ENCODE results near the gene IL21R. TPM values are rescaled to one million over a fixed set of nuclear protein-coding genes. Genes with fewer than 3 reads are reported as not detected.

IL21R gene
- total RNA-seq, 1 donor from 2014 or later = 84.2 TPM

- DNase-seq (ENCODE audit: low spot score) = peak; percentile 43
- no peak overlapping the region for H3K4me3 Mint-ChIP-seq (ENCODE audit: low read depth)
- intact Hi-C loops (cut with micrococcal nuclease) = loop anchor here (1.0 to 10.0 kb wide), 7 partner anchors 35 to 772 kb away; partner anchors contain the start of gene IL21R
- peak overlapping the region; percentile 99 for H3K27ac Mint-ChIP-seq
- peaks cover 58% of the 10 kb centered on the region for H3K36me3 Mint-ChIP-seq (ENCODE audit: low read depth)
- no peaks in the 10 kb centered on the region for H3K27me3 Mint-ChIP-seq (ENCODE audit: low read depth)
- H3K4me1 Mint-ChIP-seq (ENCODE audit: low read depth) = peaks cover 73% of the 10 kb centered on the region
- peaks cover 15% of the 10 kb centered on the region for H3K9me3 Mint-ChIP-seq
These were observed 35.1 kb upstream of the IL21R start for GRCh38 chr16:27366687-27367460.

GRCh38 chr16:27367461-27368357, 34.3 kb upstream of the IL21R start:
- H3K4me1 Mint-ChIP-seq (ENCODE audit: low read depth) = peaks cover 65% of the 10 kb centered on the region
- H3K27ac Mint-ChIP-seq = peak overlapping the region; percentile 99
- peaks cover 15% of the 10 kb centered on the region for H3K9me3 Mint-ChIP-seq
- intact Hi-C loops (cut with micrococcal nuclease) = loop anchor here (1.0 to 10.0 kb wide), 8 partner anchors 35 to 773 kb away; partner anchors contain the start of gene IL21R
- peaks cover 50% of the 10 kb centered on the region for H3K36me3 Mint-ChIP-seq (ENCODE audit: low read depth)
- peak; percentile 81 for DNase-seq (ENCODE audit: low spot score)
- peak overlapping the region; percentile 53 for H3K4me3 Mint-ChIP-seq (ENCODE audit: low read depth)
- H3K27me3 Mint-ChIP-seq (ENCODE audit: low read depth) = no peaks in the 10 kb centered on the region

GRCh38 chr16:27368358-27368722, 33.6 kb upstream of the IL21R start:
- DNase-seq (ENCODE audit: low spot score) = no peak
- Mint-ChIP-seq H3K27me3 (ENCODE audit: low read depth) (no peaks in the 10 kb centered on the region), H3K9me3 (peaks cover 15% of the 10 kb centered on the region), H3K4me1 (ENCODE audit: low read depth) (peaks cover 64% of the 10 kb centered on the region), H3K36me3 (ENCODE audit: low read depth) (peaks cover 44% of the 10 kb centered on the region), H3K27ac (peak overlapping the region; percentile 99), H3K4me3 (ENCODE audit: low read depth) (peak overlapping the region; percentile 53)
- intact Hi-C loops (cut with micrococcal nuclease) = loop anchor here (2.0 to 10.0 kb wide), 2 partner anchors 58 to 774 kb away; no protein-coding TSS in a partner anchor

- Mint-ChIP-seq H3K4me1 (ENCODE audit: low read depth) (peaks cover 52% of the 10 kb centered on the region), H3K27ac (peak overlapping the region; percentile 69), H3K27me3 (ENCODE audit: low read depth) (no peaks in the 10 kb centered on the region), H3K36me3 (ENCODE audit: low read depth) (peaks cover 30% of the 10 kb centered on the region), H3K4me3 (ENCODE audit: low read depth) (no peak overlapping the region), H3K9me3 (peaks cover 15% of the 10 kb centered on the region)
- no peak for DNase-seq (ENCODE audit: low spot score)
- intact Hi-C loops (cut with micrococcal nuclease) = loop anchor here (2.0 to 10.0 kb wide), 2 partner anchors 57 to 775 kb away; no protein-coding TSS in a partner anchor
These were observed 32.2 kb upstream of the IL21R start for GRCh38 chr16:27369806-27370205.

GRCh38 chr16:27370318-27370717, 31.7 kb upstream of the IL21R start:
- Mint-ChIP-seq H3K36me3 (ENCODE audit: low read depth) (peaks cover 25% of the 10 kb centered on the region), H3K27me3 (ENCODE audit: low read depth) (no peaks in the 10 kb centered on the region), H3K4me3 (ENCODE audit: low read depth) (no peak overlapping the region), H3K4me1 (ENCODE audit: low read depth) (peaks cover 47% of the 10 kb centered on the region), H3K27ac (peak overlapping the region; percentile 69), H3K9me3 (peaks cover 15% of the 10 kb centered on the region)
- intact Hi-C loops (cut with micrococcal nuclease) = no loop called here
- no peak for DNase-seq (ENCODE audit: low spot score)

- H3K9me3 Mint-ChIP-seq = peaks cover 15% of the 10 kb centered on the region
- H3K4me3 Mint-ChIP-seq (ENCODE audit: low read depth) = no peak overlapping the region
These were observed 28.7 kb upstream of the IL21R start for GRCh38 chr16:27373312-27373711.

GRCh38 chr16:27374221-27374803, 27.7 kb upstream of the IL21R start:
- Mint-ChIP-seq H3K4me1 (ENCODE audit: low read depth) (peaks cover 34% of the 10 kb centered on the region), H3K36me3 (ENCODE audit: low read depth) (peaks cover 16% of the 10 kb centered on the region), H3K4me3 (ENCODE audit: low read depth) (no peak overlapping the region), H3K9me3 (peaks cover 15% of the 10 kb centered on the region), H3K27me3 (ENCODE audit: low read depth) (no peaks in the 10 kb centered on the region), H3K27ac (no peak overlapping the region)
- intact Hi-C loops (cut with micrococcal nuclease) = loop anchor here (1.0 to 2.0 kb wide), 3 partner anchors 28 to 196 kb away; partner anchors contain the start of gene IL21R
- DNase-seq (ENCODE audit: low spot score) = no peak

More at GRCh38 chr16:27373312-27373711, 28.7 kb upstream of the IL21R start:
- H3K27me3 Mint-ChIP-seq (ENCODE audit: low read depth) = no peaks in the 10 kb centered on the region
- no peak for DNase-seq (ENCODE audit: low spot score)
- H3K27ac Mint-ChIP-seq = no peak overlapping the region
- peaks cover 16% of the 10 kb centered on the region for H3K36me3 Mint-ChIP-seq (ENCODE audit: low read depth)
- intact Hi-C loops (cut with micrococcal nuclease) = no loop called here
- peaks cover 36% of the 10 kb centered on the region for H3K4me1 Mint-ChIP-seq (ENCODE audit: low read depth)

- Mint-ChIP-seq H3K27me3 (ENCODE audit: low read depth) (no peaks in the 10 kb centered on the region), H3K9me3 (peaks cover 9% of the 10 kb centered on the region), H3K36me3 (ENCODE audit: low read depth) (peaks cover 11% of the 10 kb centered on the region), H3K27ac (no peak overlapping the region), H3K4me3 (ENCODE audit: low read depth) (no peak overlapping the region), H3K4me1 (ENCODE audit: low read depth) (peaks cover 30% of the 10 kb centered on the region)
- intact Hi-C loops (cut with micrococcal nuclease) = loop anchor here (1.0 to 2.0 kb wide), 3 partner anchors 27 to 196 kb away; partner anchors contain the start of gene IL21R
- no peak for DNase-seq (ENCODE audit: low spot score)
These were observed 27.1 kb upstream of the IL21R start for GRCh38 chr16:27374804-27375425.

GRCh38 chr16:27377666-27378485, 24.1 kb upstream of the IL21R start:
- Mint-ChIP-seq H3K27ac (peak overlapping the region; percentile 78), H3K4me1 (ENCODE audit: low read depth) (peaks cover 31% of the 10 kb centered on the region), H3K27me3 (ENCODE audit: low read depth) (no peaks in the 10 kb centered on the region), H3K4me3 (ENCODE audit: low read depth) (peak overlapping the region; percentile 35), H3K9me3 (no peaks in the 10 kb centered on the region), H3K36me3 (ENCODE audit: low read depth) (no peaks in the 10 kb centered on the region)
- intact Hi-C loops (cut with micrococcal nuclease) = no loop called here
- no peak for DNase-seq (ENCODE audit: low spot score)

GRCh38 chr16:27378871-27379481, 23.0 kb upstream of the IL21R start:
- no peaks in the 10 kb centered on the region for H3K36me3 Mint-ChIP-seq (ENCODE audit: low read depth)
- DNase-seq (ENCODE audit: low spot score) = no peak
- H3K27me3 Mint-ChIP-seq (ENCODE audit: low read depth) = no peaks in the 10 kb centered on the region
- peak overlapping the region; percentile 53 for H3K27ac Mint-ChIP-seq
- H3K4me3 Mint-ChIP-seq (ENCODE audit: low read depth) = no peak overlapping the region
- intact Hi-C loops (cut with micrococcal nuclease) = no loop called here
- H3K9me3 Mint-ChIP-seq = peaks cover 3% of the 10 kb centered on the region
- H3K4me1 Mint-ChIP-seq (ENCODE audit: low read depth) = peaks cover 31% of the 10 kb centered on the region

GRCh38 chr16:27379919-27380318, 22.1 kb upstream of the IL21R start:
- H3K27me3 Mint-ChIP-seq (ENCODE audit: low read depth) = no peaks in the 10 kb centered on the region
- intact Hi-C loops (cut with micrococcal nuclease) = no loop called here
- peaks cover 35% of the 10 kb centered on the region for H3K4me1 Mint-ChIP-seq (ENCODE audit: low read depth)
- H3K36me3 Mint-ChIP-seq (ENCODE audit: low read depth) = peaks cover 9% of the 10 kb centered on the region
- no peak for DNase-seq (ENCODE audit: low spot score)
- H3K4me3 Mint-ChIP-seq (ENCODE audit: low read depth) = no peak overlapping the region
- H3K27ac Mint-ChIP-seq = no peak overlapping the region
- peaks cover 12% of the 10 kb centered on the region for H3K9me3 Mint-ChIP-seq
